Activated B cell treated with CpG ODN at 0.5 μM for 24 hours (primary cell): ENCODE measurements around the gene STXBP6. TPM values are rescaled to one million over a fixed set of nuclear protein-coding genes. Genes with fewer than 3 reads are reported as not detected.

Experiments used
- ATAC-seq: fragments of 200-7000 bp; cut with Tn5 transposase; one replicate; pipeline ENCODE4 v1.10.0; 2021; ENCODE audit warnings: low read depth, mild to moderate bottlenecking, moderate library complexity
- CTCF ChIA-PET: fragments of 350-600 bp; sonication (Branson Sonifier 250); formaldehyde crosslinking; loops from one replicate; lab custom pipeline; 2021; ENCODE audit warnings: antibody characterized with exemption; lab: Charles Lee
- POLR2A ChIA-PET: fragments of 350-600 bp; sonication (Branson Sonifier 250); formaldehyde crosslinking; loops from one replicate; lab custom pipeline; 2021; ENCODE audit warnings: antibody characterized with exemption; lab: Charles Lee
- DNase-seq: peaks from one replicate; pipeline ENCODE4 v3.0.0; 2022
- H3K27ac Mint-ChIP-seq: one replicate; pipeline ENCODE4 v1.8.0; 2020; ENCODE audit warnings: mixed read lengths
- H3K27me3 Mint-ChIP-seq: one replicate; pipeline ENCODE4 v1.8.0; 2021; ENCODE audit warnings: mixed read lengths
- H3K36me3 Mint-ChIP-seq: one replicate; pipeline ENCODE4 v1.8.0; 2021; ENCODE audit warnings: low read depth, mixed read lengths
- H3K4me1 Mint-ChIP-seq: one replicate; pipeline ENCODE4 v1.8.0; 2021; ENCODE audit warnings: mixed read lengths
- H3K4me3 Mint-ChIP-seq: one replicate; pipeline ENCODE4 v1.8.0; 2020; ENCODE audit warnings: mild to moderate bottlenecking, mixed read lengths
- H3K9me3 Mint-ChIP-seq: one replicate; pipeline ENCODE4 v1.8.0; 2020; ENCODE audit warnings: mixed read lengths
- intact Hi-C: fragments of 100-400 bp; cut with micrococcal nuclease; formaldehyde crosslinking; loops from one replicate; pipeline ENCODE4 v1.15.1; 2024
- total RNA-seq: library from RNA; stranded (reverse); gene quantifications from 2 replicates; pipeline ENCODE4 v1.2.3, GENCODE V29; 2022
- TF ChIP-seq, protein P1 (sequence below): fragments of 200-600 bp; IDR thresholded peaks from one replicate; pipeline ENCODE4 v1.8.0; 2022; ENCODE audit warnings: antibody characterized with exemption, mild to moderate bottlenecking

The STXBP6 gene
- total RNA-seq, 1 donor from 2014 or later = 0.22 TPM

GRCh38 chr14:24921903-24922302 is 128.0 kb downstream of the STXBP6 start:
- Mint-ChIP-seq H3K4me1 (no peaks in the 10 kb centered on the region), H3K36me3 (no peaks in the 10 kb centered on the region), H3K27ac (no peak overlapping the region), H3K9me3 (no peaks in the 10 kb centered on the region), H3K4me3 (no peak overlapping the region), H3K27me3 (peaks cover 2% of the 10 kb centered on the region)
- TF ChIP-seq, protein P1, sequence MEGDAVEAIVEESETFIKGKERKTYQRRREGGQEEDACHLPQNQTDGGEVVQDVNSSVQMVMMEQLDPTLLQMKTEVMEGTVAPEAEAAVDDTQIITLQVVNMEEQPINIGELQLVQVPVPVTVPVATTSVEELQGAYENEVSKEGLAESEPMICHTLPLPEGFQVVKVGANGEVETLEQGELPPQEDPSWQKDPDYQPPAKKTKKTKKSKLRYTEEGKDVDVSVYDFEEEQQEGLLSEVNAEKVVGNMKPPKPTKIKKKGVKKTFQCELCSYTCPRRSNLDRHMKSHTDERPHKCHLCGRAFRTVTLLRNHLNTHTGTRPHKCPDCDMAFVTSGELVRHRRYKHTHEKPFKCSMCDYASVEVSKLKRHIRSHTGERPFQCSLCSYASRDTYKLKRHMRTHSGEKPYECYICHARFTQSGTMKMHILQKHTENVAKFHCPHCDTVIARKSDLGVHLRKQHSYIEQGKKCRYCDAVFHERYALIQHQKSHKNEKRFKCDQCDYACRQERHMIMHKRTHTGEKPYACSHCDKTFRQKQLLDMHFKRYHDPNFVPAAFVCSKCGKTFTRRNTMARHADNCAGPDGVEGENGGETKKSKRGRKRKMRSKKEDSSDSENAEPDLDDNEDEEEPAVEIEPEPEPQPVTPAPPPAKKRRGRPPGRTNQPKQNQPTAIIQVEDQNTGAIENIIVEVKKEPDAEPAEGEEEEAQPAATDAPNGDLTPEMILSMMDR = no peak
- CTCF ChIA-PET = no interaction called here
- POLR2A ChIA-PET = no interaction called here
- DNase-seq (no peak), ATAC-seq (no peak)
- intact Hi-C loops = no loop called here

DNA sequence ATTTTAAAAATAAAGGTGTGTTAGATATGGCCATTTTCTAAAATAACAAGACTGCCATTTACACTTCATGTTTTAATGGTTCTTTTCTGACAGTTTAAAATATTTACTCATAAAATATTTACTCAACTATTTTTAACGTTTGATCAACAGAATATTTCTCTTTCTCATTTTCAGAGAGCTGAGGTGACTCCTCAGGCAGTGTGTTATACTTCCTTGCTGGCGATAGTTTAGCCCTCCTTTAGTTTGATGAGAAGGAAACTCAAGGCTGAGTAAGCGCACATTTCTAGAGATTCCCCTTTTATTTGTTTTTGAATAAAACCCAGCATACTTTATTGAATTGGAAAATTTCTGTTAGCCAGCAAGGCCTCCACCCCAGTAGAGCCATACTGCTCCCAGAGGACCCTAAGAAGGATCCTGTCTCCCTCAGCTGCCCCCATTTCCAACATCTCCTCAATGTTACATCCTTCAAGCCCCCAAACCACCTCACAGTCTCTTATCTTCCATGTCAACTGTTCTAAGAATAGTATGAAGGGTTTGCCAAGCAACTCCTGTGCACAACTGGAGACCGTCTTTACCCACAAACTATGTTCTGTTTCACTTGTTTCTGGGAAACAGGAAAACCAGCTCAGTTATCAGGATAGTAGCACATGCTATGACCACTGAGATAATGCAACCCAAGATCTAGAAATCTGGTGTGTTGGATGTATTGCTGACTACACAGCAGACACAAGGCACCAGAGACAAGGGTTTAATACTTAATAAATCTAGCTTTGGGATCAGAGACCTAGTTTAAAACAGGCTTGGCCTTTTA is 129.5 kb downstream of the STXBP6 start:
- ChIA-PET CTCF (no interaction called here), POLR2A (no interaction called here)
- Mint-ChIP-seq H3K4me3 (no peak overlapping the region), H3K9me3 (no peaks in the 10 kb centered on the region), H3K36me3 (no peaks in the 10 kb centered on the region), H3K27me3 (peaks cover 7% of the 10 kb centered on the region), H3K4me1 (no peaks in the 10 kb centered on the region), H3K27ac (no peak overlapping the region)
- ATAC-seq (no peak), DNase-seq (no peak)
- TF ChIP-seq, protein P1 = no peak
- intact Hi-C loops = no loop called here

DNA sequence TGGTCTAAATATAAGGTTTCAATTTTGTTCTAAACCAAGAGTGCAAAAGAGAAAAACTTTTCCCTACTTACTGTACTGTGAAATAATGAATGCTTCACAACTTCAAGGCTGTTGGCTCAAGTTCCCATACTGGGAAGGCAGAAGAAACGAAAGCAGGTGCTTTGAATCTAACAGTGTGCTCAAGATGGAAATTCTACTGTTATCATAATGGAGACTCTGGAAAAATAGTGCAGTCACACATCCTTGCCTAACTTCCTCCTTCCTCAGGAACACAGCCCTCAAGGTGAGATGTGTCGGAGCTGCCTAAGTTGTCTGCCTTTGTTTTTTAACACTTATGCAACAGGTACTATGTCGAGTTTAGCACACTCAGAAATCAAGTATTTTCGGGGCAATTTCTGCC is 131.1 kb downstream of the STXBP6 start:
- TF ChIP-seq, protein P1 = no peak
- Mint-ChIP-seq H3K27me3 (peaks cover 10% of the 10 kb centered on the region), H3K27ac (no peak overlapping the region), H3K4me3 (no peak overlapping the region), H3K36me3 (no peaks in the 10 kb centered on the region), H3K4me1 (no peaks in the 10 kb centered on the region), H3K9me3 (no peaks in the 10 kb centered on the region)
- ChIA-PET CTCF (no interaction called here), POLR2A (no interaction called here)
- intact Hi-C loops = no loop called here
- ATAC-seq (no peak), DNase-seq (no peak)

- Mint-ChIP-seq H3K27me3 (peaks cover 8% of the 10 kb centered on the region), H3K36me3 (no peaks in the 10 kb centered on the region), H3K4me3 (no peak overlapping the region), H3K27ac (no peak overlapping the region), H3K9me3 (no peaks in the 10 kb centered on the region), H3K4me1 (no peaks in the 10 kb centered on the region)
- DNase-seq (no peak), ATAC-seq (no peak)
- CTCF ChIA-PET = no interaction called here
- POLR2A ChIA-PET = no interaction called here
- TF ChIP-seq, protein P1 = no peak
- intact Hi-C loops = no loop called here
Observed at GRCh38 chr14:24915958-24916595, 133.9 kb downstream of the STXBP6 start.

- TF ChIP-seq, protein P1 = no peak
- no peak overlapping the region for H3K27ac Mint-ChIP-seq
- H3K9me3 Mint-ChIP-seq = no peaks in the 10 kb centered on the region
- H3K27me3 Mint-ChIP-seq = peaks cover 10% of the 10 kb centered on the region
- no peaks in the 10 kb centered on the region for H3K4me1 Mint-ChIP-seq
- POLR2A ChIA-PET = no interaction called here
- no peak for ATAC-seq
- intact Hi-C loops = no loop called here
- DNase-seq = no peak
- H3K36me3 Mint-ChIP-seq = no peaks in the 10 kb centered on the region
- H3K4me3 Mint-ChIP-seq = no peak overlapping the region
- CTCF ChIA-PET = no interaction called here
Observed at GRCh38 chr14:24915403-24915921, 134.5 kb downstream of the STXBP6 start.
